Left lung (tissue), 10 donors: ENCODE measurements around the gene DACH1. TPM values are rescaled to one million over a fixed set of nuclear protein-coding genes. Genes with fewer than 3 reads are reported as not detected.

Source experiments
- ATAC-seq: fragments of 200-7000 bp; cut with Tn5 transposase; one replicate; pipeline ENCODE4 v1.9.1; 2020; ENCODE audit warnings: moderate library complexity
- DNase-seq, 4 donors: peaks; one replicate each; pipeline ENCODE4 v3.0.0-alpha.2; 2013 to 2020
- H3K27ac ChIP-seq, 2 donors: fragments of 200-600 bp; sonication (generic) in 1 of 2; one replicate each; pipeline versions ENCODE4 v1.5.0 to v1.8.0; 2020 to 2021
- H3K27me3 ChIP-seq, 2 donors: fragments of 200-600 bp; sonication (generic) in 1 of 2; one replicate each; pipeline versions ENCODE4 v1.5.0 to v1.8.0; 2020 to 2021
- H3K36me3 ChIP-seq, 2 donors: fragments of 200-600 bp; sonication (generic) in 1 of 2; one replicate each; pipeline versions ENCODE4 v1.5.0 to v1.8.0; 2020 to 2021
- H3K4me1 ChIP-seq, 2 donors: fragments of 200-600 bp; one replicate each; pipeline ENCODE4 v1.8.0; 2021
- H3K4me3 ChIP-seq, 2 donors: fragments of 200-600 bp; sonication (generic) in 1 of 2; one replicate each; pipeline versions ENCODE4 v1.5.0 to v1.8.0; 2020 to 2021; ENCODE audit warnings: mild to moderate bottlenecking in 1 of 2
- H3K9me3 ChIP-seq, 2 donors: fragments of 200-600 bp; sonication (generic) in 1 of 2; one replicate each; pipeline versions ENCODE4 v1.5.0 to v1.8.0; 2020 to 2021
- CTCF ChIP-seq, 2 donors: fragments of 200-600 bp; sonication (generic) in 1 of 2; IDR thresholded peaks; one replicate each; pipeline versions ENCODE4 v1.5.0 to v1.8.0; 2021; ENCODE audit warnings: antibody characterized with exemption in 2 of 2
- intact Hi-C, 2 donors: fragments of 100-400 bp; cut with DNase I; formaldehyde crosslinking; loops; one replicate each; pipeline versions ENCODE4 v1.11.2 to v1.14.2; 2022
- polyA plus RNA-seq, 6 donors: library from polyadenylated mRNA; unstranded; fragments of 120-200 nt; gene quantifications; one replicate each; pipeline ENCODE4 v1.2.1, GENCODE V29; 2013; ENCODE audit not compliant: insufficient read length in 6 of 6
- total RNA-seq, 2 donors: library from RNA; stranded (reverse); fragmentation: NEBNext Ultra II Directional; extraction: Animal tissue kit (Norgen Biotek cat#: 25700); gene quantifications; one replicate each; pipeline ENCODE4 v1.2.1, GENCODE V29; 2021
- donor health status: DM: no; HTN: yes; CAD: no.
- donor health status: DM: no; HTN: no; CAD: no.

Gene DACH1
- total and polyA plus RNA-seq, 8 donors, result 4.6 to 47.5 (median 43.9) TPM

GRCh38 chr13:71481501-71481900 is 385.5 kb downstream of the DACH1 start:
- Histone ChIP-seq H3K27me3 (no peaks in the 10 kb centered on the region), H3K36me3 (no peaks in the 10 kb centered on the region), H3K27ac (no peak overlapping the region), H3K4me1 (no peaks in the 10 kb centered on the region), H3K9me3 (no peaks in the 10 kb centered on the region), H3K4me3 (no peak overlapping the region)
- ATAC-seq, result no peak
- no peak for TF ChIP-seq CTCF (IDR thresholded peaks at IDR 0.05)
- no peak for DNase-seq
- intact Hi-C loops, result no loop called here

- no peak for DNase-seq
- TF ChIP-seq CTCF (IDR thresholded peaks at IDR 0.05), result no peak
- H3K27me3 ChIP-seq, result no peaks in the 10 kb centered on the region
These were observed 386.0 kb downstream of the DACH1 start for GRCh38 chr13:71481046-71481445.

GRCh38 chr13:71477735-71478134 is 389.3 kb downstream of the DACH1 start:
- Histone ChIP-seq H3K27ac (no peak overlapping the region), H3K4me3 (no peak overlapping the region), H3K36me3 (no peaks in the 10 kb centered on the region), H3K4me1 (no peaks in the 10 kb centered on the region), H3K27me3 (no peaks in the 10 kb centered on the region), H3K9me3 (no peaks in the 10 kb centered on the region)
- no peak for ATAC-seq
- peak in 1 of 2 donors; percentile 18 for TF ChIP-seq CTCF (IDR thresholded peaks at IDR 0.05)
- intact Hi-C loops, result no loop called here
- no peak for DNase-seq

More at GRCh38 chr13:71481046-71481445, 386.0 kb downstream of the DACH1 start:
- no peak for ATAC-seq
- intact Hi-C loops, result no loop called here
- H3K27ac ChIP-seq, result no peak overlapping the region
- no peak overlapping the region for H3K4me3 ChIP-seq
- H3K36me3 ChIP-seq, result no peaks in the 10 kb centered on the region
- H3K4me1 ChIP-seq, result no peaks in the 10 kb centered on the region
- no peaks in the 10 kb centered on the region for H3K9me3 ChIP-seq

GRCh38 chr13:71474936-71475335 is 392.1 kb downstream of the DACH1 start:
- Histone ChIP-seq H3K9me3 (no peaks in the 10 kb centered on the region), H3K4me3 (no peak overlapping the region), H3K27ac (no peak overlapping the region), H3K4me1 (no peaks in the 10 kb centered on the region), H3K27me3 (no peaks in the 10 kb centered on the region), H3K36me3 (no peaks in the 10 kb centered on the region)
- TF ChIP-seq CTCF (IDR thresholded peaks at IDR 0.05), result no peak
- ATAC-seq, result no peak
- no peak for DNase-seq
- intact Hi-C loops, result no loop called here

GRCh38 chr13:71469626-71470025 is 397.4 kb downstream of the DACH1 start:
- intact Hi-C loops, result no loop called here
- no peak for ATAC-seq
- no peak for TF ChIP-seq CTCF (IDR thresholded peaks at IDR 0.05)
- Histone ChIP-seq H3K27ac (no peak overlapping the region), H3K4me3 (no peak overlapping the region), H3K36me3 (no peaks in the 10 kb centered on the region), H3K27me3 (no peaks in the 10 kb centered on the region), H3K4me1 (no peaks in the 10 kb centered on the region), H3K9me3 (no peaks in the 10 kb centered on the region)
- DNase-seq, result no peak
